Stomach smooth muscle (tissue), 2 donors: Measurements from ENCODE around the gene SLC28A1.

Source experiments
- H3K27ac ChIP-seq: one replicate; pipeline ENCODE4 v1.7.0; 2013; ENCODE audit warnings: mild to moderate bottlenecking, low read length, inconsistent platforms
- H3K27me3 ChIP-seq, 2 donors: one replicate each; pipeline ENCODE4 v1.7.0; 2013; ENCODE audit warnings: low read length in 2 of 2; ENCODE audit not compliant: insufficient read depth in 2 of 2, control insufficient read depth in 1 of 2
- H3K36me3 ChIP-seq, 2 donors: one replicate each; pipeline ENCODE4 v1.7.0; 2013; ENCODE audit warnings: low read length in 2 of 2; ENCODE audit not compliant: control insufficient read depth in 2 of 2, insufficient read depth in 2 of 2
- H3K4me1 ChIP-seq: one replicate; pipeline ENCODE4 v1.7.0; 2013; ENCODE audit warnings: low read length; ENCODE audit not compliant: control insufficient read depth, insufficient read depth
- H3K4me3 ChIP-seq, 2 donors: one replicate each; pipeline ENCODE4 v1.7.0; 2013; ENCODE audit warnings: low read length in 2 of 2
- H3K9ac ChIP-seq, 2 donors: one replicate each; pipeline ENCODE4 v1.7.0; 2013; ENCODE audit warnings: low read length in 2 of 2, mild to moderate bottlenecking in 1 of 2
- H3K9me3 ChIP-seq, 2 donors: one replicate each; pipeline ENCODE4 v1.7.0; 2013; ENCODE audit warnings: low read length in 2 of 2; ENCODE audit not compliant: control insufficient read depth in 2 of 2
- donor health status: healthy.
- donor health status: Pancreatic carcinoma.

The SLC28A1 gene

DNA sequence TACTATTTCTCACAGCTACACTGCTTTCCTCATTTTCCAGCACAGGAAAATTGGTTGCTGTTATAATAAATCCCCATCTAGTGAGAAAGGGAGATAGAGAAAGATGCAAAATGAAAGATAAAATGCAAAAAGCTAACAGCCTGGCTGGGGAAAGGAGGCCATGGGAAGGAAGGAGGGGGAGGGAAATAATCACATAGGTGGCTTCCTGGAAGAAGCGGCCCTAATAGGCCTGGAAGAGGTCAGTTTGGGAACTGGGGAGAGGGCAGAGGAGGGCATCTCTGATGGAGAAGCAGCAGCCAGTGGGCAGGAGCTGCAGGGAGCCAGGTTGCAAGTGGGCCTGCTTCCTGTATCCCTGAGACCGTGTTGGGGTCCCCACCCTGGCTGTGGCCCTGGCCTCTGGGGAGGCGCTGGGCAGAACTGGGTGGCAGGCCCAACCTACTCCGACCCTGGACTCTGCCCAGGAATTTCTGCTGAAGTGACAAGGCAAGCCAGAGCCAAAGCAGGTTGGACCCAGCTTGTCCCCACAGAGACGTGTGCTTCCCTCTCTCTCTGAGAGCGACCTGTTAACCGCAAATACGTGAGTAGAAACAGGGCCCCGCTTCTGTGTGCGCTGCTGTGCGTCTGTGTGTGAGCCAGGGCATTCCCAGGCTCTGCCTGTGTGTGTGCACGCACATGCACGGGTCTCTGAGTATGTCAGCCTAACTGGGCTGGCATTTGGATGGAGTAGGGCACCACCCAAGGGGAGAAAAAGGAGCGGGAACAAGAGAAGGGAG lies 1.9 kb downstream of the SLC28A1 start:
- Histone ChIP-seq H3K27me3 (peaks cover 0 to 6% of the 10 kb centered on the region in 2 donors), H3K4me1 (no peaks in the 10 kb centered on the region), H3K9me3 (no peaks in the 10 kb centered on the region), H3K4me3 (no peak overlapping the region), H3K9ac (no peak overlapping the region), H3K27ac (no peak overlapping the region), H3K36me3 (no peaks in the 10 kb centered on the region)

DNA sequence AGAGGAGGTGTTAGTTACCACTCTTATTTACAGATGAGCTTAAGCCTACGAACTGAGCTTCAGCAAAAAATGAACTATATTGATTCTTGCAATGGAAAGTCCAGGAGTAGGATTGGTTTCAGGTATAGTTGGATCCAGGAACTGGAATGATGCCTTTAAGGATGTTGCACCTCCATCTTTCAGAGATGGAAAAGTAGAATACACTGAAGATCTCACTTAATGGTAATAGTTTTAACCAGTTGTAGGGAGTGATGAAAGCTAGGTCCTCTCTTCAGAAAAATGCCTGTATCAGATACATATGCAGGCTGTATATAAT lies 2.5 kb downstream of the SLC28A1 start:
- Histone ChIP-seq H3K4me3 (no peak overlapping the region), H3K9ac (no peak overlapping the region), H3K27ac (no peak overlapping the region), H3K36me3 (no peaks in the 10 kb centered on the region), H3K27me3 (peaks cover 0 to 6% of the 10 kb centered on the region in 2 donors), H3K9me3 (no peaks in the 10 kb centered on the region), H3K4me1 (no peaks in the 10 kb centered on the region)

DNA sequence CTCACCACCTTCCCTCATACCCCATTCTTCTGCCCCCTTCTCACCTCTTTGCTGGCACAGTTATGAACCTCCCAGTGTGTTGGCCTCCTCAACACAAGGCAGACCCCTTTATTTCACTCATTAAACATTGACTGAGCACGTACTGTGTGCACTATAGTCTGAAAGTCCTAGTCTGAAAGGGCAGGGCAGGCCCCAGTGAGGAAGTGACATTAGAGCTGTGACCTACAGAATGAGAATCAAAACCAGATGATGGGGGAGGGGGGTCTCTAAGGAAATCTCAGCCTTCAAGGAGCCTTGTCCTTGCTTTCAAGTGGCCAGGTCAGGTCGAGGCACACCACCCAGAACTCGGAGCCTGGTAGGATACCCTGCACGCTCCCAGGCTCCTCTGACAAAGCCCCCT lies 3.5 kb downstream of the SLC28A1 start:
- no peaks in the 10 kb centered on the region for H3K4me1 ChIP-seq
- H3K4me3 ChIP-seq, result no peak overlapping the region
- no peaks in the 10 kb centered on the region for H3K36me3 ChIP-seq
- H3K27ac ChIP-seq, result no peak overlapping the region
- H3K9ac ChIP-seq, result no peak overlapping the region
- H3K27me3 ChIP-seq, result peaks cover 0 to 6% of the 10 kb centered on the region in 2 donors
- no peaks in the 10 kb centered on the region for H3K9me3 ChIP-seq

DNA sequence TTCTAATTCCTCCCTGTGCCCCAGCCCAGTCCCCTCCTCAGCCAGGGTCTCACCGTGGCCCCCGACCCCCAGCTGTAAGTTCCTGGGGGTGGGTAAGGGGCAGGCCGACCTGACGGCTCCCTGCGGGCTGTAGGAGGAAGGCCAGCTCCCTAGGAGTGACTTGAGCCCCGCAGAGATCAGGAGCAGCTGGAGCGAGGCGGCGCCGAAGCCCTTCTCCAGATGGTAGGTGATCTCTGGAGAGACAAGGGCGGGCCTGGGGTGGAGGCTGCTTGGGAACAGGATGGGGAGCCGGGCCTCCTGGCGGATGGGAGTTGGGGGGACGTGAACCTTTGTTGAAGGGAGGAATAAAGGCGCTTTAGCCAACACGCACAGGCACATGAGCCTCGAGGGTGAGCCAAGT lies 4.2 kb downstream of the SLC28A1 start:
- no peak overlapping the region for H3K27ac ChIP-seq
- H3K4me3 ChIP-seq, result no peak overlapping the region
- peaks cover 0 to 6% of the 10 kb centered on the region in 2 donors for H3K27me3 ChIP-seq
- no peaks in the 10 kb centered on the region for H3K36me3 ChIP-seq
- no peaks in the 10 kb centered on the region for H3K9me3 ChIP-seq
- H3K9ac ChIP-seq, result no peak overlapping the region
- no peaks in the 10 kb centered on the region for H3K4me1 ChIP-seq

DNA sequence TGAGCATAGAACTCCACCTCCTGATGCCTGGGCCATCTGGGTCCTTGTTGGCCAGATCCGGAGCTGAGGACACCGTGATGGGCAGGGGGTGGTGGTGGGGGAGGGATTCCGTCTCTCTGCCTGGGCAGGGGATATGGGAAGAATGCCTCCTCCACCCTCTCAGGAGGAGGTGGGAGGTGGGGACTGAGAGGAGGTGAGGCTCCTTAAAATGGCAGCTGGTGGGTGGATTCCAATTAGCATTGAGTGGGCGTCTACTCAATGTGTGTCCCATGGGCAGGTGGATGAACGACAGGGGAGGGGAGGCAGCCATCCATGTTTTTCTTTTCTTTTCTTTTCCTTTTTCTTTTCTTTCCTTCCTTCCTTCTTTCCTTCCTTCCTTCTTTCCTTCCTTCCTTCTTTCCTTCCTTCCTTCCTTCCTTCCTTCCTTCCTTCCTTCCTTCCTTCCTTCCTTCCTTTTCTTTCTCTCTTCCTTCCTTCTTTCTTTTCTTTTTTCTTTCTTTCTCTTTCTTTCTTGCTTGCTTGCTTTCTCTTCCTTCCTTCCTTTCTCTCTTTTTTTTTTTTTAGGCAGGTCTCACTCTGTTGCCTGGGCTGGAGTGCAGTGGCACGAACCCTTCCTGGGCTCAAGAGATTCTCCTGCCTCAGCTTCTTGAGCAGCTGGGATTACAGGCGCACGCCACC lies 5.0 kb downstream of the SLC28A1 start:
- no peaks in the 10 kb centered on the region for H3K9me3 ChIP-seq
- no peak overlapping the region for H3K9ac ChIP-seq
- no peak overlapping the region for H3K27ac ChIP-seq

DNA sequence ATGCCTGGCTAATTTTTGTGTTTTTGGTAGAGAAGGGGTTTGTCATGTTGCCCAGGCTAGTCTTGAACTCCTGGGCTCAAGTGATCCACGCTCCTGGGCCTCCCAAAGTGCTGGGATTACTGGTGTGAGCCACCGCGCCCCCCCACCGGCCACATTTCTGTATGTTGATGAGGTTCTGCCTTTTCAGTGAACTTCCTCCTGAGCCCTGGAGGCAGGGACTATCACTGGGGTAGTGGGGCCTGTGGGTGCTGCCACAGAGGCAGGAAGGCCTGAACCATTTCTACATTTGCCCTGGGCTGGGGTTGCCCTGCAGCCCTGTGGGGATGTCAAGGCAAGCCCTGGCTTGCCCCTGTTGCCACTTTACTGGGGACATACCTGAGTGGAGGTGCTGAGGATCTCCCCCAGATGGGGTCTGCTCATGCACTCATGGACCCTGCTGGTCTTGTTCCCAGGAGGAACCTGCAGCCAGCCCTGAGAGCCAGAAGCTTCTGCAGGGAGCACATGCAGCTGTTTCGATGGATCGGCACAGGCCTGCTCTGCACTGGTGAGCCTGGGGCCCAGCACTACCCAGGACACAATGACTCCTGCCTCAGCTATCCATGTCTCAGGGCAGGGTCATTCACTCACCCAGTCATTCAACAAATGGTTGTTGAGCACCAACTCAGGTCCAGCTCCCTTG lies 5.7 kb downstream of the SLC28A1 start:
- Histone ChIP-seq H3K36me3 (no peaks in the 10 kb centered on the region), H3K27ac (no peak overlapping the region), H3K9ac (no peak overlapping the region), H3K4me3 (no peak overlapping the region), H3K27me3 (peaks cover 0 to 6% of the 10 kb centered on the region in 2 donors), H3K4me1 (no peaks in the 10 kb centered on the region), H3K9me3 (no peaks in the 10 kb centered on the region)

More for the DNA sequence above, 5.0 kb downstream of the SLC28A1 start:
- Histone ChIP-seq H3K36me3 (no peaks in the 10 kb centered on the region), H3K4me3 (no peak overlapping the region), H3K4me1 (no peaks in the 10 kb centered on the region), H3K27me3 (peaks cover 0 to 6% of the 10 kb centered on the region in 2 donors)

DNA sequence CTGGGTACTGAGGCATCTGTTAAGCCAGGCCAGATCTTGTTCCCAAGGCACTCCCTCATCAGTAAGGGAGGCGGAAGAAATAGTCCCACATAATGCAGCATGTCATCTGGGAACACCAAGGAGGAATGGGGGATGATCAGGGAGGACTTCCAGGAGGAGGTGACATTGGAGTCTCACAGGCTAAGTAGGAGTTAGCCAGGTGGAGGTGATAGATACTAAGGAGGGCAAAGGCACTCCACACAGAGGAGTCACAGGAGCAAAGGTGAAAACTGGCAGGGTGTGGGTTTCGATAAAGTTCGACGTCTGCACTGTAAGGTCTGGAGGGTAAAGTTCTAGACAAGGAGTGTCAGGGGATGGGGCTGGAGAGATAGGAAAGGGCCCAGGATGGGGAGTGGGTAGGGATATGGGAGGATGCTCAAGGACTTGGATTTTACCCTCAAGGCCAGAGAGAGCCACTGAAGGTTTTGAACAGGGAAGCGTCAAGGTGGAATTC lies 6.3 kb downstream of the SLC28A1 start:
- H3K4me1 ChIP-seq, result no peaks in the 10 kb centered on the region
- no peak overlapping the region for H3K27ac ChIP-seq
- H3K27me3 ChIP-seq, result peaks cover 0 to 6% of the 10 kb centered on the region in 2 donors
- no peak overlapping the region for H3K4me3 ChIP-seq
- no peaks in the 10 kb centered on the region for H3K36me3 ChIP-seq
- no peaks in the 10 kb centered on the region for H3K9me3 ChIP-seq
- no peak overlapping the region for H3K9ac ChIP-seq

DNA sequence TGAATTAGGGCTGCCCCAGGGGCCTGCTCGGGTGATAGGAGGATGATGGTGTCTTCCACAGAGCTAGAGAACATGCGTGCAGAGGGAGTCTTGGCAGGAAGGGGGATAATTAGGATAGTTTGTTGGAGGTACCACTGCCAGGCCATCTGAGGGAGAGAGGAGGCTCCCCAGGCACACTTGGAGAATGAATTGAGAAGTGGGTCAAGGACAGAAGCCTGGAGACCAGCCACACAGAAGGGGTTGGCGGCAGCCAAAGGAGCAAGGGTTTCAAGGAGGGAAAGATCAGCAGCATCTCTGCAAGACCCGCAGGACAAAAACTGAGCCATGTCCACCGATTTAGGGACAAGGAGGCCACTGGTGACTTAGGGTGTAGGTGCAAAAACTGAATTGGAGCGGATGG lies 6.9 kb downstream of the SLC28A1 start:
- no peaks in the 10 kb centered on the region for H3K4me1 ChIP-seq
- H3K27ac ChIP-seq, result no peak overlapping the region
- peaks cover 0 to 6% of the 10 kb centered on the region in 2 donors for H3K27me3 ChIP-seq
- no peaks in the 10 kb centered on the region for H3K9me3 ChIP-seq
- H3K36me3 ChIP-seq, result no peaks in the 10 kb centered on the region
- H3K4me3 ChIP-seq, result no peak overlapping the region
- H3K9ac ChIP-seq, result no peak overlapping the region

DNA sequence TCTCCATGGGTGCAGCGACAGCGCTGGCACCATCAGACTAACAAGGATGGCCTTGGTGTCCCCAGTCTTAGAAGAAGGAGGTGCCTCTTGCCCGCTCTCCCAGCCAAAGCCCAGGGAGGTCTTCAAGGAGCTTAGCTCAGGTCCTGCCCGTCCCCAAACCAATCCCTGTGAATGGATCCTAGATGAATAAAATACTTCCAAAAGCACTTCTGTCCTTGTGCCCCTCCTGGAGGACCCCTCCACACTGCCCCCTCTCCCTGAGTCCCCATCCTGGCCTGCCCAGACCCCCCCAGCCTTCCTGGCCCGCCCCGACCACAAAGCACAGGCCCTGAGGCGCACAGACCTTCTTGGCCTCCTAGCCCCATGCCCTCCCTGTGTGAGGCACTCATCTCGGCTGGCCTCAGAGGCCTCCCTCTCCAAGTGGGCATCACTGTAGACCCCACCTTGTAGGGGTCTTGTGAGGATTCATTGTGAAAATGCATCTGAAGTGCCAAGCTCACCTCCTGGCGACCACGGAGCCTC lies 8.4 kb downstream of the SLC28A1 start:
- H3K27ac ChIP-seq, result no peak overlapping the region
- H3K9me3 ChIP-seq, result no peaks in the 10 kb centered on the region
- H3K4me1 ChIP-seq, result no peaks in the 10 kb centered on the region
- H3K9ac ChIP-seq, result no peak overlapping the region
- H3K36me3 ChIP-seq, result no peaks in the 10 kb centered on the region
- H3K4me3 ChIP-seq, result no peak overlapping the region
- peaks cover 0 to 4% of the 10 kb centered on the region in 2 donors for H3K27me3 ChIP-seq

DNA sequence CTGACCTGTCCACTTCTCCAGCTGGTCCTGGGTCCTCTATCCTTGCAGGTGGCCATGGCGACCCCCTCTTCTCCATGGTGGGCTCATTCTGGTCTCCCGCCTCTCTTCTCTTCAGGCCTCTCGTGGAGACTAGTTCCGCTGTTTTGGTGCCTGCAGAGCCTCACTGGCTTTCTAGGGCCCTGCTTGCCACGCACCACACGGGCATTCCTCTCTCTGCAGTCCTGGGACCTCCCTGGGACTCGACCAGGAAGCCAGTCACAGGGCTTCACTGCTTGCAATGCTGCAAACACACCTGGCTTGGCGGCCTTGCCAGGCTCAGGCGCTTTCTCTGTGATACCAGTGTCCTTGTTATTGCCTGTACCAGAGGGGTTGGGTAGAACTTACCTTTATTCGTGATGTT lies 9.1 kb downstream of the SLC28A1 start:
- peaks cover 0 to 2% of the 10 kb centered on the region in 2 donors for H3K27me3 ChIP-seq
- no peaks in the 10 kb centered on the region for H3K36me3 ChIP-seq
- no peak overlapping the region for H3K27ac ChIP-seq
- no peak overlapping the region for H3K4me3 ChIP-seq
- H3K9me3 ChIP-seq, result no peaks in the 10 kb centered on the region
- H3K4me1 ChIP-seq, result no peaks in the 10 kb centered on the region
- no peak overlapping the region for H3K9ac ChIP-seq
